SK-N-SH (cell line): ENCODE data around the gene PDE11A. TPM values are rescaled to one million over a fixed set of nuclear protein-coding genes. Genes with fewer than 3 reads are reported as not detected.

Source experiments
- CTCF ChIA-PET: fragments of 300-600, 350-600 bp; formaldehyde crosslinking; extraction: SDS; loops from one replicate; lab custom pipeline; 2021; lab: Yijun Ruan, JAX
- POLR2A ChIA-PET: fragments of 350-600 bp; sonication (Branson Sonifier 250); formaldehyde crosslinking; extraction: SDS; loops from one replicate; lab custom pipeline; 2020; ENCODE audit warnings: antibody characterized with exemption, inconsistent platforms; lab: Yijun Ruan, JAX
- DNase-seq: peaks from one replicate; pipeline ENCODE4 v3.0.0; 2012
- H2AFZ ChIP-seq: fragments of 200-600 bp; sonication (generic); 2 replicates; pipeline ENCODE4 v1.8.1; 2016; ENCODE audit warnings: antibody characterized with exemption, mild to moderate bottlenecking, low read depth
- H3F3A ChIP-seq: fragments of 200-600 bp; sonication (generic); replicated peaks from 2 replicates; pipeline ENCODE3; 2016; ENCODE audit warnings: antibody characterized with exemption, mild to moderate bottlenecking; ENCODE audit not compliant: insufficient read depth
- H3K27ac ChIP-seq, 2 experiments: fragments of 200-500 bp in 1 of 2; fragments of 200-600 bp in 1 of 2; sonication (Bioruptor generic) in 1 of 2; sonication (generic), shearing (Covaris generic) in 1 of 2; 2 replicates each; pipeline versions ENCODE4 v1.5.1 to v1.6.1; 2014 to 2016; ENCODE audit warnings: low read depth in 2 of 2, inconsistent platforms in 1 of 2, low read length in 1 of 2, mild to moderate bottlenecking in 1 of 2, mixed read lengths in 1 of 2
- H3K27me3 ChIP-seq: fragments of 200-600 bp; sonication (generic), shearing (Covaris generic); 2 replicates; pipeline ENCODE4 v1.6.1; 2016; ENCODE audit warnings: mixed run types; ENCODE audit not compliant: insufficient read depth
- H3K36me3 ChIP-seq, 2 experiments: fragments of 200-500 bp in 1 of 2; fragments of 200-600 bp in 1 of 2; sonication (Bioruptor generic) in 1 of 2; sonication (generic) in 1 of 2; replicated peaks in 1 of 2; 2 replicates each; pipeline versions ENCODE3 to v1.5.1; 2014 to 2016; ENCODE audit warnings: low read length in 1 of 2, mild to moderate bottlenecking in 1 of 2; ENCODE audit not compliant: insufficient read depth in 2 of 2, control insufficient read depth in 1 of 2
- H3K4me1 ChIP-seq, 2 experiments: fragments of 200-500 bp in 1 of 2; fragments of 200-600 bp in 1 of 2; sonication (Bioruptor generic) in 1 of 2; sonication (generic), shearing (Covaris generic) in 1 of 2; 2 replicates each; pipeline versions ENCODE4 v1.5.1 to v1.6.1; 2014 to 2016; ENCODE audit warnings: low read depth in 1 of 2, low read length in 1 of 2, mixed run types in 1 of 2; ENCODE audit not compliant: insufficient read depth in 2 of 2, control insufficient read depth in 1 of 2
- H3K4me2 ChIP-seq: fragments of 200-600 bp; sonication (generic), shearing (Covaris generic); 2 replicates; pipeline ENCODE4 v1.6.1; 2017; ENCODE audit warnings: mixed run types
- H3K4me3 ChIP-seq, 2 experiments: fragments of 200-500 bp in 1 of 2; fragments of 200-600 bp in 1 of 2; sonication (Bioruptor generic) in 1 of 2; sonication (generic), shearing (Covaris generic) in 1 of 2; 2 replicates each; pipeline versions ENCODE4 v1.5.1 to v1.8.1; 2014 to 2016; ENCODE audit warnings: low read depth in 2 of 2, inconsistent platforms in 1 of 2, low read length in 1 of 2, mild to moderate bottlenecking in 1 of 2, mixed read lengths in 1 of 2, moderate library complexity in 1 of 2
- H3K79me2 ChIP-seq: fragments of 200-600 bp; sonication (generic); 2 replicates; pipeline ENCODE4 v1.8.1; 2017; ENCODE audit warnings: mild to moderate bottlenecking; ENCODE audit not compliant: insufficient read depth
- H3K9ac ChIP-seq: fragments of 200-600 bp; sonication (generic); 2 replicates; pipeline ENCODE4 v1.6.1; 2017; ENCODE audit warnings: mixed run types
- H3K9me2 ChIP-seq: fragments of 200-600 bp; sonication (generic); 2 replicates; pipeline ENCODE4 v1.6.1; 2017; ENCODE audit warnings: mixed run types
- H3K9me3 ChIP-seq: fragments of 200-600 bp; sonication (generic); 2 replicates; pipeline ENCODE4 v1.6.1; 2017; ENCODE audit warnings: mixed run types, mild to moderate bottlenecking, moderate library complexity
- H4K20me1 ChIP-seq: fragments of 200-600 bp; sonication (generic); 2 replicates; pipeline ENCODE4 v1.6.1; 2017; ENCODE audit warnings: mild to moderate bottlenecking, mixed run types; ENCODE audit not compliant: insufficient read depth
- CHD2 ChIP-seq: fragments of 150-350 bp; IDR thresholded peaks from 2 replicates; pipeline ENCODE4 v1.6.1; 2018; ENCODE audit warnings: low read length; ENCODE audit not compliant: partially characterized antibody
- EP300 ChIP-seq, 2 experiments: IDR thresholded peaks; 2 replicates each; pipeline versions ENCODE4 v1.4.0 to v1.6.1; 2012; ENCODE audit warnings: borderline replicate concordance in 1 of 2, low read depth in 1 of 2, low read length in 1 of 2
- FOSL2 ChIP-seq: IDR thresholded peaks from 2 replicates; pipeline ENCODE4 v1.4.0; 2012; ENCODE audit warnings: low read depth, mild to moderate bottlenecking, moderate library complexity, borderline replicate concordance
- JUND ChIP-seq: IDR thresholded peaks from 2 replicates; pipeline ENCODE4 v1.4.0; 2012
- MEF2A ChIP-seq: IDR thresholded peaks from 2 replicates; pipeline ENCODE4 v1.4.0; 2012; ENCODE audit warnings: low read depth, borderline replicate concordance
- MXI1 ChIP-seq: IDR thresholded peaks from 2 replicates; pipeline ENCODE4 v1.6.1; 2012; ENCODE audit warnings: mild to moderate bottlenecking, low read depth, low read length, improper control_type of control experiment
- NFIC ChIP-seq: IDR thresholded peaks from 2 replicates; pipeline ENCODE4 v1.4.0; 2012; ENCODE audit warnings: borderline replicate concordance
- RCOR1 ChIP-seq: fragments of 150-350 bp; IDR thresholded peaks from 2 replicates; pipeline ENCODE4 v1.6.1; 2017; ENCODE audit warnings: antibody characterized with exemption, low read length
- RXRA ChIP-seq: IDR thresholded peaks from 2 replicates; pipeline ENCODE4 v1.4.0; 2012; ENCODE audit warnings: low read depth, mild to moderate bottlenecking, borderline replicate concordance
- TCF12 ChIP-seq: IDR thresholded peaks from 2 replicates; pipeline ENCODE4 v1.4.0; 2012
- TEAD4 ChIP-seq: IDR thresholded peaks from 2 replicates; pipeline ENCODE4 v1.4.0; 2012; ENCODE audit warnings: mild to moderate bottlenecking, borderline replicate concordance; ENCODE audit not compliant: insufficient read depth
- YY1 ChIP-seq: IDR thresholded peaks from 2 replicates; pipeline ENCODE4 v1.4.0; 2012; ENCODE audit warnings: low read depth, mild to moderate bottlenecking
- WGBS: methylation state at CpG from one replicate; pipeline ENCODE4 v1.1.6; 2017; ENCODE audit warnings: low lambda C conversion rate; 5-methylcytosine and 5-hydroxymethylcytosine counted together
- polyA plus RNA-seq, 3 experiments: library from polyadenylated mRNA; depleted of rRNA; stranded (reverse); fragments of >200 nt; gene quantifications; 2 replicates each; pipeline ENCODE4 v1.2.3, GENCODE V29; 2012
- TF ChIP-seq, protein P1 (sequence below): IDR thresholded peaks from 2 replicates; pipeline ENCODE4 v1.4.0; 2012; ENCODE audit warnings: low read depth, borderline replicate concordance
- TF ChIP-seq, protein P2 (sequence below): IDR thresholded peaks from 2 replicates; pipeline ENCODE4 v1.4.0; 2012; ENCODE audit warnings: low read depth, borderline replicate concordance
- TF ChIP-seq, protein P3 (sequence below): IDR thresholded peaks from 2 replicates; pipeline ENCODE4; 2012

PDE11A gene
- polyA plus RNA-seq, 1 of the 3 experiments (the other 2 are of a cell fraction) = 0.10 TPM

DNA sequence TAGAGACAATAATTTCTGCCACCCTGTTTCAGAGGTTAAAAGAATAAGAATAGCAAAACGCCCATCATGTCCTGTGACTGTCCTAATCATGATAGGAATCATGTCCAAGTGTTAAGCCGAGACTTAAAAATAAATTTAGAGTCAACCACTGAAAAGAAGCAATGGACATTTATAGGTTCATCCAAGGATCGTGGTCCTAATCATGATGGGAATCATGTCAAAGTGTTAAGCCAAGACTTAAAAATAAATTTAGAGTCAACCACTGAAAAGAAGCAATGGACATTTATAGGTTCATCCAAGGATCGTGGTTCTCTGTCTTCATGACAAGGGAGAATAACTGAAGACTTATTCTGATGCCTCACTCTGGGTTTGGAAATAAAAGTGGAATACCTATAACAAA lies 73.6 kb downstream of the PDE11A start:
- Histone ChIP-seq H3K79me2 (no peaks in the 10 kb centered on the region), H3K4me3 (no peak overlapping the region), H3K4me1 (peaks cover 0 to 20% of the 10 kb centered on the region in 2 experiments; a peak in 2 of 4 replicates), H3K9me2 (no peaks in the 10 kb centered on the region), H3K9me3 (no peaks in the 10 kb centered on the region), H3K27me3 (no peaks in the 10 kb centered on the region), H3K27ac (peak overlapping the region in 1 of 2 experiments; percentile 75; a peak in 2 of 4 replicates), H3K36me3 (no peaks in the 10 kb centered on the region), H3F3A (peaks cover 12% of the 10 kb centered on the region), H3K4me2 (peak overlapping the region; percentile 61; the same call in 1 of the 2 replicates), H3K9ac (no peak overlapping the region), H2AFZ (no peak overlapping the region), H4K20me1 (no peaks in the 10 kb centered on the region)
- DNase-seq = no peak
- ChIA-PET POLR2A (no interaction called here), CTCF (interaction anchor here (0.6 to 1.9 kb wide), 3 partner anchors 9 to 16 kb away, joined by 3 to 4 read pairs (median 3); no protein-coding TSS in a partner anchor)
- TF ChIP-seq CHD2 = no peak
- no peak for TF ChIP-seq FOSL2
- no peak for TF ChIP-seq MXI1
- no peak for TF ChIP-seq TEAD4
- no peak for TF ChIP-seq RXRA
- TF ChIP-seq, protein P1, sequence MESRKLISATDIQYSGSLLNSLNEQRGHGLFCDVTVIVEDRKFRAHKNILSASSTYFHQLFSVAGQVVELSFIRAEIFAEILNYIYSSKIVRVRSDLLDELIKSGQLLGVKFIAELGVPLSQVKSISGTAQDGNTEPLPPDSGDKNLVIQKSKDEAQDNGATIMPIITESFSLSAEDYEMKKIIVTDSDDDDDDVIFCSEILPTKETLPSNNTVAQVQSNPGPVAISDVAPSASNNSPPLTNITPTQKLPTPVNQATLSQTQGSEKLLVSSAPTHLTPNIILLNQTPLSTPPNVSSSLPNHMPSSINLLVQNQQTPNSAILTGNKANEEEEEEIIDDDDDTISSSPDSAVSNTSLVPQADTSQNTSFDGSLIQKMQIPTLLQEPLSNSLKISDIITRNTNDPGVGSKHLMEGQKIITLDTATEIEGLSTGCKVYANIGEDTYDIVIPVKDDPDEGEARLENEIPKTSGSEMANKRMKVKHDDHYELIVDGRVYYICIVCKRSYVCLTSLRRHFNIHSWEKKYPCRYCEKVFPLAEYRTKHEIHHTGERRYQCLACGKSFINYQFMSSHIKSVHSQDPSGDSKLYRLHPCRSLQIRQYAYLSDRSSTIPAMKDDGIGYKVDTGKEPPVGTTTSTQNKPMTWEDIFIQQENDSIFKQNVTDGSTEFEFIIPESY = no peak
- no peak for TF ChIP-seq RCOR1
- TF ChIP-seq, protein P2, sequence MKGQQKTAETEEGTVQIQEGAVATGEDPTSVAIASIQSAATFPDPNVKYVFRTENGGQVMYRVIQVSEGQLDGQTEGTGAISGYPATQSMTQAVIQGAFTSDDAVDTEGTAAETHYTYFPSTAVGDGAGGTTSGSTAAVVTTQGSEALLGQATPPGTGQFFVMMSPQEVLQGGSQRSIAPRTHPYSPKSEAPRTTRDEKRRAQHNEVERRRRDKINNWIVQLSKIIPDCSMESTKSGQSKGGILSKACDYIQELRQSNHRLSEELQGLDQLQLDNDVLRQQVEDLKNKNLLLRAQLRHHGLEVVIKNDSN = no peak
- TF ChIP-seq NFIC = no peak
- WGBS = 79% methylated on average over 4 of the region's 4 CpGs

DNA sequence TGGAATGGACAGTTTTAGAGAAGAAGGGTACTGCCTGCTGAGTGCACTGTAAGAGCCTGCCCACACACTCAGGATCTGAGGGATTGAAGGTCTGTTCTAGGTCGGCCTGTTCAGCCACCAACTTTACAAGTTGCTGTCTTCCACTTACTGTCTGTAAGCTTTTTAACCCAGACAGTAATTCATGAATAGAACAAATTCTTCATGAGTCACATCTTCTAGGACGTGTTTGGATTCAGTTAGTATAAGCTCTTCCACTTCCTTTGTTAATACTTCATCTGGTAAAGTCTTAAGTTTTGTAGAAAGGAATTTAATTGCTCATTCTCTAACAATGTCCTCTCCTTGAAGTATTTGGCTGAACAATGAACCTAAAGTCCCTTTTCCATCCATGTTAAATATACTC lies 74.6 kb downstream of the PDE11A start:
- Histone ChIP-seq H3F3A (peaks cover 12% of the 10 kb centered on the region), H3K79me2 (no peaks in the 10 kb centered on the region), H3K9ac (peak overlapping the region; percentile 20; the same call in 1 of the 2 replicates), H3K4me1 (peaks cover 0 to 20% of the 10 kb centered on the region in 2 experiments; a peak in 2 of 4 replicates), H3K9me2 (no peaks in the 10 kb centered on the region), H3K27me3 (no peaks in the 10 kb centered on the region), H3K4me2 (peak overlapping the region; percentile 61), H3K4me3 (no peak overlapping the region), H4K20me1 (no peaks in the 10 kb centered on the region), H2AFZ (0 out of 2 replicates have a peak overlapping the region, but pooled peaks have one; percentile 7), H3K36me3 (no peaks in the 10 kb centered on the region), H3K9me3 (no peaks in the 10 kb centered on the region), H3K27ac (peak overlapping the region; percentile 55 to 75; a peak in 3 of 4 replicates)
- ChIA-PET POLR2A (no interaction called here), CTCF (interaction anchor here (0.7 kb wide), 1 partner anchor 402 kb away, joined by 3 read pairs; no protein-coding TSS in a partner anchor)
- no peak for DNase-seq
- WGBS = 7% methylated on average over 2 of the region's 2 CpGs
- no peak for TF ChIP-seq YY1
- peak in 1 of 2 experiments; percentile 41; a peak in 1 of 4 replicates for TF ChIP-seq EP300 (IDR thresholded peaks at IDR 0.05; ENCODE audit: borderline replicate concordance in 1 of 2, low read depth in 1 of 2, low read length in 1 of 2)
- TF ChIP-seq JUND = peak; percentile 17
- TF ChIP-seq FOSL2 = peak; percentile 48; the same call in 1 of the 2 replicates
- TF ChIP-seq, protein P3, sequence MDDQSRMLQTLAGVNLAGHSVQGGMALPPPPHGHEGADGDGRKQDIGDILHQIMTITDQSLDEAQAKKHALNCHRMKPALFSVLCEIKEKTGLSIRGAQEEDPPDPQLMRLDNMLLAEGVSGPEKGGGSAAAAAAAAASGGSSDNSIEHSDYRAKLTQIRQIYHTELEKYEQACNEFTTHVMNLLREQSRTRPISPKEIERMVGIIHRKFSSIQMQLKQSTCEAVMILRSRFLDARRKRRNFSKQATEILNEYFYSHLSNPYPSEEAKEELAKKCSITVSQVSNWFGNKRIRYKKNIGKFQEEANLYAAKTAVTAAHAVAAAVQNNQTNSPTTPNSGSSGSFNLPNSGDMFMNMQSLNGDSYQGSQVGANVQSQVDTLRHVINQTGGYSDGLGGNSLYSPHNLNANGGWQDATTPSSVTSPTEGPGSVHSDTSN = peak; percentile 44; the same call in 1 of the 2 replicates
- TF ChIP-seq TCF12 = peak; percentile 52; the same call in 1 of the 2 replicates
- TF ChIP-seq TEAD4 = peak; percentile 47; the same call in 1 of the 2 replicates
- TF ChIP-seq MEF2A = no peak
- peak; percentile 23; the same call in 1 of the 2 replicates for TF ChIP-seq NFIC
